Neural progenitor cell (in vitro differentiated cells): ENCODE data around the gene GALNT18. TPM values are rescaled to one million over a fixed set of nuclear protein-coding genes. Genes with fewer than 3 reads are reported as not detected.
A peak's percentile ranks its signal among the peaks of the same experiment; 100 is the strongest.

ENCODE experiments used
- DNase-seq: peaks from one replicate; pipeline ENCODE4 v3.0.0-alpha.2; 2016; ENCODE audit warnings: low spot score
- H2AFZ ChIP-seq: fragments of 200-600 bp; sonication (generic); replicated peaks from 2 replicates; pipeline ENCODE4 v1.6.1; 2016; ENCODE audit warnings: antibody characterized with exemption
- H3F3A ChIP-seq: fragments of 200-600 bp; sonication (generic); 2 replicates; pipeline ENCODE4 v1.6.1; 2016; ENCODE audit warnings: antibody characterized with exemption, low read depth
- H3K27ac ChIP-seq: fragments of 200-600 bp; sonication (generic); 2 replicates; pipeline ENCODE4 v1.5.1; 2016; ENCODE audit warnings: mild to moderate bottlenecking
- H3K27me3 ChIP-seq: fragments of 200-600 bp; sonication (generic); 2 replicates; pipeline ENCODE4 v1.6.1; 2016; ENCODE audit warnings: mild to moderate bottlenecking, moderate library complexity
- H3K36me3 ChIP-seq: fragments of 200-600 bp; sonication (generic); 2 replicates; pipeline ENCODE4 v1.5.1; 2016
- H3K4me1 ChIP-seq: fragments of 200-600 bp; sonication (generic); 2 replicates; pipeline ENCODE4 v1.6.1; 2016; ENCODE audit warnings: mixed run types
- H3K4me2 ChIP-seq: fragments of 200-600 bp; sonication (generic); 2 replicates; pipeline ENCODE4 v1.6.1; 2016
- H3K4me3 ChIP-seq: fragments of 200-600 bp; sonication (generic); 2 replicates; pipeline ENCODE4 v1.5.1; 2016
- H3K79me2 ChIP-seq: fragments of 200-600 bp; sonication (generic); 2 replicates; pipeline ENCODE4 v1.6.1; 2016; ENCODE audit warnings: low read depth
- H3K9ac ChIP-seq: fragments of 200-600 bp; sonication (generic); 2 replicates; pipeline ENCODE4 v1.6.1; 2016
- H3K9me3 ChIP-seq: fragments of 200-600 bp; sonication (generic); 2 replicates; pipeline ENCODE4 v1.5.1; 2016; ENCODE audit warnings: low read depth
- H4K20me1 ChIP-seq: fragments of 200-600 bp; sonication (generic); 2 replicates; pipeline ENCODE4 v1.6.1; 2016; ENCODE audit warnings: low read depth
- H3K27ac Mint-ChIP-seq: 3 replicates; pipeline ENCODE4 v1.8.0; 2021; ENCODE audit warnings: mixed read lengths
- H3K27me3 Mint-ChIP-seq: 2 replicates; pipeline ENCODE4 v1.8.0; 2022; ENCODE audit warnings: low read depth, mild to moderate bottlenecking, inconsistent platforms, moderate library complexity, mixed read lengths; ENCODE audit not compliant: insufficient read depth
- H3K36me3 Mint-ChIP-seq: 3 replicates; pipeline ENCODE4 v1.8.0; 2021; ENCODE audit warnings: mixed read lengths
- H3K4me1 Mint-ChIP-seq: 3 replicates; pipeline ENCODE4 v1.8.0; 2021; ENCODE audit warnings: mixed read lengths
- H3K4me3 Mint-ChIP-seq: 3 replicates; pipeline ENCODE4 v1.8.0; 2021; ENCODE audit warnings: mild to moderate bottlenecking, moderate library complexity, mixed read lengths
- H3K9me3 Mint-ChIP-seq: 3 replicates; pipeline ENCODE4 v1.8.0; 2020; ENCODE audit warnings: mixed read lengths
- EZH2 ChIP-seq: fragments of 200-600 bp; sonication (generic); IDR thresholded peaks from 2 replicates; pipeline ENCODE4 v1.6.1; 2017; ENCODE audit warnings: antibody characterized with exemption, mild to moderate bottlenecking, moderate library complexity
- EZH2phosphoT487 ChIP-seq: fragments of 200-600 bp; sonication (generic); IDR thresholded peaks from 2 replicates; pipeline ENCODE4 v1.6.1; 2017; ENCODE audit warnings: antibody characterized with exemption
- total RNA-seq: library from RNA; depleted of rRNA; stranded (reverse); fragments of >200 nt; gene quantifications from 2 replicates; pipeline ENCODE4 v1.2.3, GENCODE V29; 2015; ENCODE audit warnings: low replicate concordance
- TF ChIP-seq, protein P1 (sequence below): fragments of 200-600 bp; sonication (generic); IDR thresholded peaks from 2 replicates; pipeline ENCODE4 v1.5.1; 2017; ENCODE audit warnings: antibody characterized with exemption, mild to moderate bottlenecking

Gene GALNT18
- total RNA-seq, 1 donor from 2014 or later, result 2.4 TPM

DNA sequence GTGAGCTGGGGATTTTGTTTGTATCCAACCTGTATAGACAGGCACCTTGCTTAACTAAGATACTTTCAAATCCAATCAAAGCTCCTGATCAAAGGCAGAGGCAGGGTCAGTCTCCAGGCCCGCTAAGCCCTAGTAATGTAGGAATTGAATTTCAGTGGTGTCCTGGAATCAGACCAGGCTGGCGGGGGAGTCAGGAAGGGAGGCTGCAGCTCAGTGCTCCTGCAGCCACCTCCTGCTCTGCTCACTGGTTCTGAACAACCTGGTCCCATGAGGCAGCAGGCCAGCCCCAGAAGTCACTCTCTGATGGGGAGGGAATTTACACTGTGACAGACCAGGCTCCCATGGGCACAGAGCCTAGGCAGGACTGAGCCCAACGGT, 38.5 kb upstream of the GALNT18 start:
- H3K4me3 ChIP-seq, result no peak overlapping the region
- H3K4me3 Mint-ChIP-seq, result no peak overlapping the region
- no peak overlapping the region for H3K4me2 ChIP-seq
- H3K79me2 ChIP-seq, result no peaks in the 10 kb centered on the region
- no peaks in the 10 kb centered on the region for H3K27me3 ChIP-seq
- H3K36me3 ChIP-seq, result no peaks in the 10 kb centered on the region
- no peaks in the 10 kb centered on the region for H3F3A ChIP-seq
- H2AFZ ChIP-seq, result no peak overlapping the region
- DNase-seq, result no peak
- no peaks in the 10 kb centered on the region for H3K9me3 Mint-ChIP-seq
- H3K9me3 ChIP-seq, result no peaks in the 10 kb centered on the region
- no peaks in the 10 kb centered on the region for H4K20me1 ChIP-seq
- H3K4me1 Mint-ChIP-seq, result peaks cover 13% of the 10 kb centered on the region
- H3K4me1 ChIP-seq, result no peaks in the 10 kb centered on the region
- H3K9ac ChIP-seq, result no peak overlapping the region
- H3K27ac Mint-ChIP-seq, result no peak overlapping the region
- H3K36me3 Mint-ChIP-seq, result no peaks in the 10 kb centered on the region
- no peak overlapping the region for H3K27ac ChIP-seq
- H3K27me3 Mint-ChIP-seq, result no peaks in the 10 kb centered on the region
- TF ChIP-seq EZH2, result no peak
- TF ChIP-seq, protein P1, sequence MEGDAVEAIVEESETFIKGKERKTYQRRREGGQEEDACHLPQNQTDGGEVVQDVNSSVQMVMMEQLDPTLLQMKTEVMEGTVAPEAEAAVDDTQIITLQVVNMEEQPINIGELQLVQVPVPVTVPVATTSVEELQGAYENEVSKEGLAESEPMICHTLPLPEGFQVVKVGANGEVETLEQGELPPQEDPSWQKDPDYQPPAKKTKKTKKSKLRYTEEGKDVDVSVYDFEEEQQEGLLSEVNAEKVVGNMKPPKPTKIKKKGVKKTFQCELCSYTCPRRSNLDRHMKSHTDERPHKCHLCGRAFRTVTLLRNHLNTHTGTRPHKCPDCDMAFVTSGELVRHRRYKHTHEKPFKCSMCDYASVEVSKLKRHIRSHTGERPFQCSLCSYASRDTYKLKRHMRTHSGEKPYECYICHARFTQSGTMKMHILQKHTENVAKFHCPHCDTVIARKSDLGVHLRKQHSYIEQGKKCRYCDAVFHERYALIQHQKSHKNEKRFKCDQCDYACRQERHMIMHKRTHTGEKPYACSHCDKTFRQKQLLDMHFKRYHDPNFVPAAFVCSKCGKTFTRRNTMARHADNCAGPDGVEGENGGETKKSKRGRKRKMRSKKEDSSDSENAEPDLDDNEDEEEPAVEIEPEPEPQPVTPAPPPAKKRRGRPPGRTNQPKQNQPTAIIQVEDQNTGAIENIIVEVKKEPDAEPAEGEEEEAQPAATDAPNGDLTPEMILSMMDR, result no peak
- no peak for TF ChIP-seq EZH2phosphoT487

- Mint-ChIP-seq H3K36me3 (no peaks in the 10 kb centered on the region), H3K9me3 (no peaks in the 10 kb centered on the region), H3K4me3 (no peak overlapping the region), H3K27ac (no peak overlapping the region), H3K4me1 (peaks cover 13% of the 10 kb centered on the region), H3K27me3 (no peaks in the 10 kb centered on the region)
- Histone ChIP-seq H3K9ac (no peak overlapping the region), H3K4me1 (no peaks in the 10 kb centered on the region), H2AFZ (no peak overlapping the region), H3F3A (no peaks in the 10 kb centered on the region), H3K9me3 (no peaks in the 10 kb centered on the region), H3K27ac (no peak overlapping the region), H3K27me3 (no peaks in the 10 kb centered on the region), H4K20me1 (no peaks in the 10 kb centered on the region), H3K4me2 (no peak overlapping the region), H3K79me2 (no peaks in the 10 kb centered on the region), H3K4me3 (no peak overlapping the region), H3K36me3 (no peaks in the 10 kb centered on the region)
- DNase-seq, result no peak
- TF ChIP-seq EZH2phosphoT487 (no peak), EZH2 (no peak)
- TF ChIP-seq, protein P1, result peak; percentile 37
Measured at GRCh38 chr11:11659567-11660362, 38.0 kb upstream of the GALNT18 start.

DNA sequence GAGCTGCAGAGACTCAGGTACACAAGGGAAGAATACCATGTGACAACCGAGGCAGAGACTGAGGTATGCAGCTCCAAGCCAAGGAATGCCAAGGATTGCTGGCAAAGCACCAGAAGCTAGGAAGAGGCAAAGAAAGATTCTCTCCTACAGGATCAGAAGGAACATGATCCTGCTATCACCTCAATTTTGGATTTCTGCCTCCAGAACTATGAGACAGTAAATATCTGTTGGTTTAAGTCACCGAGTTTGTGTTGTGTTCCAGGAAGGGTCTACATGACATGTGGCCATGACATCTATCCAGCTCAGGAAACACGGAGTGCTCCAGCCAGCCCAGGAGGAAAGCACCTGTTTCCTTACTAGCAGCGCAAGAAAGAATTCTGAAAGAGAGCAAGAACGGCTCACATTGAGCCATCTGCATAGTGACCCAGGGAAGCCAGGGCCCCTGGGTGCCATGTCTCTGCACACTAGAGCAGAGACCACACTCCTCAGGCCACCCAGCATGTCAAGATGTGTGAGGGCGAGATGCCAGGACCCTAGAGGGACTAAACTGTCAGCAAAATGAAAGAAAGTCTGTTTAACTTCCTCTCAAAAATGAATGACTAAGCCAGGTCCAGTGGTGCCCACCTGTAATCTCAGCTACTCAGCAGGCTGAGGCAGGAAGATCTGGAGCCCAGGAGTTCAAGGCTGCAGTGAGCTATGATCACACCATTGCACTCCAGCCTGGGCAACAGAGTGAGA, 35.6 kb upstream of the GALNT18 start:
- no peaks in the 10 kb centered on the region for H3K36me3 Mint-ChIP-seq
- Histone ChIP-seq H3F3A (no peaks in the 10 kb centered on the region), H3K4me3 (no peak overlapping the region), H3K36me3 (no peaks in the 10 kb centered on the region), H3K9me3 (no peaks in the 10 kb centered on the region), H3K27ac (no peak overlapping the region), H3K9ac (no peak overlapping the region), H3K4me1 (no peaks in the 10 kb centered on the region), H3K79me2 (no peaks in the 10 kb centered on the region), H2AFZ (no peak overlapping the region), H4K20me1 (no peaks in the 10 kb centered on the region), H3K27me3 (no peaks in the 10 kb centered on the region), H3K4me2 (no peak overlapping the region)
- no peaks in the 10 kb centered on the region for H3K9me3 Mint-ChIP-seq
- no peak for DNase-seq
- peaks cover 4% of the 10 kb centered on the region for H3K4me1 Mint-ChIP-seq
- TF ChIP-seq EZH2phosphoT487 (no peak), EZH2 (no peak)
- TF ChIP-seq, protein P1, result no peak
- H3K27ac Mint-ChIP-seq, result no peak overlapping the region
- no peaks in the 10 kb centered on the region for H3K27me3 Mint-ChIP-seq
- H3K4me3 Mint-ChIP-seq, result no peak overlapping the region
